WTC11 (cell line): ENCODE measurements around the gene MAEA. TPM values are rescaled to one million over a fixed set of nuclear protein-coding genes. Genes with fewer than 3 reads are reported as not detected.

Experiments
- ATAC-seq: fragments of 200-7000 bp; cut with Tn5 transposase; 2 replicates; pipeline ENCODE4 v1.10.0; 2021; ENCODE audit warnings: mild to moderate bottlenecking, moderate library complexity
- CTCF ChIA-PET: fragments of 300-600 bp; sonication (Branson Sonifier 250); formaldehyde crosslinking; loops from one replicate; lab custom pipeline; 2021; ENCODE audit warnings: antibody characterized with exemption; lab: Charles Lee
- POLR2A ChIA-PET: fragments of 350-600 bp; sonication (Branson Sonifier 250); formaldehyde crosslinking; loops from one replicate; lab custom pipeline; 2021; ENCODE audit warnings: antibody characterized with exemption; lab: Charles Lee
- DNase-seq: peaks from one replicate; pipeline ENCODE4 v3.0.0; 2021; ENCODE audit warnings: low spot score
- H3K27ac Mint-ChIP-seq: 2 replicates; pipeline ENCODE4 v1.8.0; 2021; ENCODE audit warnings: mixed read lengths
- H3K27me3 Mint-ChIP-seq: 2 replicates; pipeline ENCODE4 v1.8.0; 2021; ENCODE audit warnings: low read depth, mild to moderate bottlenecking, moderate library complexity, mixed read lengths
- H3K36me3 Mint-ChIP-seq: 2 replicates; pipeline ENCODE4 v1.8.0; 2021; ENCODE audit warnings: mixed read lengths
- H3K4me1 Mint-ChIP-seq: 2 replicates; pipeline ENCODE4 v1.8.0; 2022; ENCODE audit warnings: mixed read lengths
- H3K4me3 Mint-ChIP-seq: 2 replicates; pipeline ENCODE4 v1.8.0; 2021; ENCODE audit warnings: mild to moderate bottlenecking, moderate library complexity, mixed read lengths
- H3K9me3 Mint-ChIP-seq: 2 replicates; pipeline ENCODE4 v1.8.0; 2021; ENCODE audit warnings: mixed read lengths
- ELF4 ChIP-seq: sonication (generic); formaldehyde crosslinking; IDR thresholded peaks from 2 replicates; pipeline ENCODE4 v1.8.1; 2022; ENCODE audit warnings: low read depth, mild to moderate bottlenecking, moderate library complexity, missing genetic modification reagents
- EMX1 ChIP-seq: fragments of 250-450 bp; sonication (Bioruptor Pico); IDR thresholded peaks from 2 replicates; pipeline ENCODE4 v1.8.0; 2021; ENCODE audit warnings: mild to moderate bottlenecking
- FOXJ3 ChIP-seq: sonication (generic); formaldehyde crosslinking; IDR thresholded peaks from 2 replicates; pipeline ENCODE4 v1.9.0; 2021; ENCODE audit warnings: missing genetic modification reagents, mild to moderate bottlenecking, borderline replicate concordance
- MYBL2 ChIP-seq: sonication (generic); formaldehyde crosslinking; IDR thresholded peaks from 2 replicates; pipeline ENCODE4 v1.8.1; 2023; ENCODE audit warnings: mild to moderate bottlenecking, moderate library complexity, missing genetic modification reagents
- NFATC4 ChIP-seq: fragments of 250-450 bp; sonication (Bioruptor Pico); IDR thresholded peaks from 2 replicates; pipeline ENCODE4 v1.9.0; 2021; ENCODE audit warnings: mild to moderate bottlenecking
- NFE2L1 ChIP-seq: sonication (generic); formaldehyde crosslinking; IDR thresholded peaks from 2 replicates; pipeline ENCODE4 v1.8.1; 2023; ENCODE audit warnings: missing genetic modification reagents
- NFYB ChIP-seq: sonication (generic); formaldehyde crosslinking; conservative IDR thresholded peaks from 2 replicates; pipeline ENCODE4 v1.8.0; 2022; ENCODE audit warnings: low read depth, missing genetic modification reagents
- NR1H2 ChIP-seq: sonication (generic); formaldehyde crosslinking; IDR thresholded peaks from 2 replicates; pipeline ENCODE4 v1.9.0; 2021; ENCODE audit warnings: mild to moderate bottlenecking, moderate library complexity, missing genetic modification reagents
- NR3C1 ChIP-seq: sonication (generic); formaldehyde crosslinking; conservative IDR thresholded peaks from 2 replicates; pipeline ENCODE4 v1.8.1; 2023; ENCODE audit warnings: low read depth, mild to moderate bottlenecking, missing genetic modification reagents
- RORB ChIP-seq: fragments of 250-450 bp; sonication (Bioruptor Pico); IDR thresholded peaks from 2 replicates; pipeline ENCODE4 v1.9.0; 2021; ENCODE audit warnings: mild to moderate bottlenecking
- SOX15 ChIP-seq: fragments of 250-450 bp; sonication (Bioruptor Pico); IDR thresholded peaks from 2 replicates; pipeline ENCODE4 v1.9.0; 2021; ENCODE audit warnings: mild to moderate bottlenecking
- TEAD4 ChIP-seq: sonication (generic); formaldehyde crosslinking; IDR thresholded peaks from 2 replicates; pipeline ENCODE4 v1.8.0; 2022; ENCODE audit warnings: mild to moderate bottlenecking, missing genetic modification reagents
- ZNF121 ChIP-seq: sonication (generic); formaldehyde crosslinking; IDR thresholded peaks from 2 replicates; pipeline ENCODE4 v1.8.0; 2023; ENCODE audit warnings: missing genetic modification reagents
- ZNF138 ChIP-seq: sonication (generic); formaldehyde crosslinking; conservative IDR thresholded peaks from 2 replicates; pipeline ENCODE4 v1.8.1; 2022; ENCODE audit warnings: mild to moderate bottlenecking, moderate library complexity, missing genetic modification reagents
- ZNF423 ChIP-seq: fragments of 250-450 bp; sonication (Bioruptor Pico); IDR thresholded peaks from 2 replicates; pipeline ENCODE4 v2.1.2; 2022; ENCODE audit warnings: mild to moderate bottlenecking, moderate library complexity
- ZNF671 ChIP-seq: fragments of 250-450 bp; sonication (Bioruptor Pico); IDR thresholded peaks from 2 replicates; pipeline ENCODE4 v1.8.0; 2021; ENCODE audit warnings: mild to moderate bottlenecking
- total RNA-seq: library from RNA; stranded (reverse); gene quantifications from 3 replicates; pipeline ENCODE4 v1.2.3, GENCODE V29; 2021
- TF ChIP-seq, protein P1 (sequence below): sonication (generic); formaldehyde crosslinking; IDR thresholded peaks from 2 replicates; pipeline ENCODE4 v1.8.1; 2022; ENCODE audit warnings: mild to moderate bottlenecking, moderate library complexity, missing genetic modification reagents
- TF ChIP-seq, protein P2 (sequence below): fragments of 250-450 bp; sonication (Bioruptor Pico); IDR thresholded peaks from 2 replicates; pipeline ENCODE4 v1.9.0; 2021; ENCODE audit warnings: mild to moderate bottlenecking
- TF ChIP-seq, protein P3 (sequence below): sonication (generic); formaldehyde crosslinking; IDR thresholded peaks from 2 replicates; pipeline ENCODE4 v1.8.1; 2023; ENCODE audit warnings: mild to moderate bottlenecking, missing genetic modification reagents
- TF ChIP-seq, protein P4 (sequence below): fragments of 250-450 bp; sonication (Bioruptor Pico); conservative IDR thresholded peaks from 2 replicates; pipeline ENCODE4 v1.9.0; 2021; ENCODE audit warnings: mild to moderate bottlenecking
- TF ChIP-seq, protein P5 (sequence below): sonication (generic); formaldehyde crosslinking; IDR thresholded peaks from 2 replicates; pipeline ENCODE4 v1.8.1; 2023; ENCODE audit warnings: mild to moderate bottlenecking, missing genetic modification reagents
- TF ChIP-seq, protein P6 (sequence below): fragments of 200-600 bp; IDR thresholded peaks from 2 replicates; pipeline ENCODE4 v1.8.0; 2022; ENCODE audit warnings: antibody characterized with exemption

The MAEA gene
- total RNA-seq, 1 experiment from 2014 or later: 86.9 TPM

DNA sequence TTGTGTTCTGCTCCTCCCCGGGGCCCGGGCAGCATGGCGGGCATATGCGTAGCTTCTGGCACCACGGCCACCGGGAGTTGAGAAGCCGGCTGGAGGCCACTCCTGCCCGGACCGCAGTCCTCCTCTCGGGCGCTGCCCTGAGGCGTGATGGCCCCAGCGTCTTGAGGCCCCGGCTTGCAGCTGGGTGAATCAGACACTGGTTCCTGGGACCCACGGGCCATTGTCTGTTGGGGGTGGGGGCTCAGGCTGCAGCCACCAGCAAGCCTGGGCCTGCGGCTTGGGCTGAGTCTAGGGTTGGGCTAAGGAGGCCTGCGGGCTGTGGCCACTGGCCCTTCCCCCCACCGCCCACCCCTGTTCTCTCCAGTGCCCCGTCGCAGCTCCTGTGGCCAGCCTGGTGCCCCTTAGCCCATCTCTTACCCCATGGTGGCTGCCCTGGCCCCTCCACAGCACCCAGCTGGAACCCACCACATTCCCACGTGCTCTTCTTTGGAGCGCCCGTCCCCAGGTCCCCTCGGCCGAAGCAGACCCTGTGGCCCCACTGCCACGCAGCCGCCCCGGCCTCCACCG, 50.6 kb downstream of the MAEA start:
- no peak for TF ChIP-seq TEAD4 (CRISPR knock-in tag)
- TF ChIP-seq MYBL2: no peak
- TF ChIP-seq, protein P1, sequence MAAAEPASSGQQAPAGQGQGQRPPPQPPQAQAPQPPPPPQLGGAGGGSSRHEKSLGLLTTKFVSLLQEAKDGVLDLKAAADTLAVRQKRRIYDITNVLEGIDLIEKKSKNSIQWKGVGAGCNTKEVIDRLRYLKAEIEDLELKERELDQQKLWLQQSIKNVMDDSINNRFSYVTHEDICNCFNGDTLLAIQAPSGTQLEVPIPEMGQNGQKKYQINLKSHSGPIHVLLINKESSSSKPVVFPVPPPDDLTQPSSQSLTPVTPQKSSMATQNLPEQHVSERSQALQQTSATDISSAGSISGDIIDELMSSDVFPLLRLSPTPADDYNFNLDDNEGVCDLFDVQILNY (CRISPR knock-in tag): no peak
- TF ChIP-seq EMX1: no peak
- no peak for TF ChIP-seq ZNF671
- TF ChIP-seq, protein P2, sequence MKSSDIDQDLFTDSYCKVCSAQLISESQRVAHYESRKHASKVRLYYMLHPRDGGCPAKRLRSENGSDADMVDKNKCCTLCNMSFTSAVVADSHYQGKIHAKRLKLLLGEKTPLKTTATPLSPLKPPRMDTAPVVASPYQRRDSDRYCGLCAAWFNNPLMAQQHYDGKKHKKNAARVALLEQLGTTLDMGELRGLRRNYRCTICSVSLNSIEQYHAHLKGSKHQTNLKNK: no peak
- TF ChIP-seq, protein P3, sequence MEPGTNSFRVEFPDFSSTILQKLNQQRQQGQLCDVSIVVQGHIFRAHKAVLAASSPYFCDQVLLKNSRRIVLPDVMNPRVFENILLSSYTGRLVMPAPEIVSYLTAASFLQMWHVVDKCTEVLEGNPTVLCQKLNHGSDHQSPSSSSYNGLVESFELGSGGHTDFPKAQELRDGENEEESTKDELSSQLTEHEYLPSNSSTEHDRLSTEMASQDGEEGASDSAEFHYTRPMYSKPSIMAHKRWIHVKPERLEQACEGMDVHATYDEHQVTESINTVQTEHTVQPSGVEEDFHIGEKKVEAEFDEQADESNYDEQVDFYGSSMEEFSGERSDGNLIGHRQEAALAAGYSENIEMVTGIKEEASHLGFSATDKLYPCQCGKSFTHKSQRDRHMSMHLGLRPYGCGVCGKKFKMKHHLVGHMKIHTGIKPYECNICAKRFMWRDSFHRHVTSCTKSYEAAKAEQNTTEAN (CRISPR knock-in tag): no peak
- TF ChIP-seq RORB (CRISPR knock-in tag): no peak
- TF ChIP-seq, protein P4, sequence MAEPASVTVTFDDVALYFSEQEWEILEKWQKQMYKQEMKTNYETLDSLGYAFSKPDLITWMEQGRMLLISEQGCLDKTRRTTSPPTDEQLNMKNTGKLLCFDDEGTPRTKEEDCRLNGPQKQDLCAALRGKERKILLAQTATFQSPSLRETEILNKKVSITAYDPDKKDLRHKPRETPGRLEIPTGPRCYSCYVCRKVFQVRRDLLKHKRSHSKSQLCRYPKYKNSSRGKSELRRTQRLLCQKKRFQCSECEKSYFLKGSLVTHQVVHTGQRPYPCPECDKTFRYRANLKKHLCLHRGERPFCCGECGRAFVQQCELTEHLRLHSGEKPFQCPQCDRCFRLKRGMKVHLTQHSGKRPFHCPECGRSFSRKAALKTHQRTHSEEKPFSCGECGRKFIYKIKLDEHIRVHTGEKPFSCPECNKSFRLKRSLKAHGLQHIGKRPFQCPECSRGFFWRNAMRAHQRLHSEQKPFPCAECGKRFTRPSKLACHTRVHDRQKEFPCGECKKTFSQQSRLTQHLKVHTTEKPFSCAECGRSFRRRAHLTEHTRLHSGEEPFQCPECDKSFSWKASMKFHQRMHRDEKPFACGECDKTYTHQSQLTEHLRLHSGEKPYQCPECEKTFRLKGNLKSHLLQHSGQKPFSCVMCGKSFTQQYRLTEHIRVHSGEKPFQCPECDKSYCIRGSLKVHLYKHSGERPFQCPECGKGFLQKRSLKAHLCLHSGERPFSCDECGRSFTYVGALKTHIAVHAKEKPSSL: no peak
- no peak for TF ChIP-seq NFYB (CRISPR knock-in tag)
- no peak for TF ChIP-seq ZNF121 (CRISPR knock-in tag)
- no peak for TF ChIP-seq NFATC4 (CRISPR knock-in tag)
- no peak for TF ChIP-seq ZNF138 (CRISPR knock-in tag)
- TF ChIP-seq ELF4 (CRISPR knock-in tag): no peak
- no peak for ATAC-seq
- CTCF ChIA-PET: interaction anchor here (1.0 kb wide), 1 partner anchor 72 kb away, joined by 3 read pairs; no protein-coding TSS in a partner anchor
- no peak for DNase-seq
- POLR2A ChIA-PET: no interaction called here
- Mint-ChIP-seq H3K4me1 (peaks cover 8% of the 10 kb centered on the region), H3K27me3 (no peaks in the 10 kb centered on the region), H3K9me3 (no peaks in the 10 kb centered on the region), H3K36me3 (peaks cover 41% of the 10 kb centered on the region), H3K27ac (no peak overlapping the region), H3K4me3 (no peak overlapping the region)

DNA sequence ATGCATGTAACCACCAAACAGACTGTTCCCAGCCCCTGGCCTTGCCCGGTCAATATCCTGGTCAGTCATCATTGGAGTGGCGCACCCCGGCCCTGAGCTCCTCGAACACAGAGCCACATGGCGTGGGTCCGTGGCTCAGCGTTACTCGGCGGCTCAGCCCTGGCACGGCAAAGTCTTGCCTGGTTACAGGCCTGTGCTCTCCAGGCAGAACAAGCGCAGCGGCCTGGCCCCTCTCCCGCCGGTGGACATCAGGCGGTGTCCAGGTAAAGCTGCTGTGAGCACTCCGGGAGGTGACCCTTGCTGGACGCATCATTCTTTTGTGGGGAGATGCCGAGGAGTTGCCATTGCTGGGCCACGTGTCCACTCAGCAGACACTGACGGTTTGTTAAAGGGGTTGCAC, 51.2 kb downstream of the MAEA start:
- TF ChIP-seq NFATC4 (CRISPR knock-in tag) (no peak), FOXJ3 (CRISPR knock-in tag) (no peak), NR1H2 (CRISPR knock-in tag) (no peak), TEAD4 (CRISPR knock-in tag) (no peak), ZNF423 (no peak), NFE2L1 (CRISPR knock-in tag) (no peak), SOX15 (CRISPR knock-in tag) (no peak), NR3C1 (CRISPR knock-in tag) (no peak)
- TF ChIP-seq, protein P5, sequence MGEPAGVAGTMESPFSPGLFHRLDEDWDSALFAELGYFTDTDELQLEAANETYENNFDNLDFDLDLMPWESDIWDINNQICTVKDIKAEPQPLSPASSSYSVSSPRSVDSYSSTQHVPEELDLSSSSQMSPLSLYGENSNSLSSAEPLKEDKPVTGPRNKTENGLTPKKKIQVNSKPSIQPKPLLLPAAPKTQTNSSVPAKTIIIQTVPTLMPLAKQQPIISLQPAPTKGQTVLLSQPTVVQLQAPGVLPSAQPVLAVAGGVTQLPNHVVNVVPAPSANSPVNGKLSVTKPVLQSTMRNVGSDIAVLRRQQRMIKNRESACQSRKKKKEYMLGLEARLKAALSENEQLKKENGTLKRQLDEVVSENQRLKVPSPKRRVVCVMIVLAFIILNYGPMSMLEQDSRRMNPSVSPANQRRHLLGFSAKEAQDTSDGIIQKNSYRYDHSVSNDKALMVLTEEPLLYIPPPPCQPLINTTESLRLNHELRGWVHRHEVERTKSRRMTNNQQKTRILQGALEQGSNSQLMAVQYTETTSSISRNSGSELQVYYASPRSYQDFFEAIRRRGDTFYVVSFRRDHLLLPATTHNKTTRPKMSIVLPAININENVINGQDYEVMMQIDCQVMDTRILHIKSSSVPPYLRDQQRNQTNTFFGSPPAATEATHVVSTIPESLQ (CRISPR knock-in tag): no peak
- TF ChIP-seq, protein P6, sequence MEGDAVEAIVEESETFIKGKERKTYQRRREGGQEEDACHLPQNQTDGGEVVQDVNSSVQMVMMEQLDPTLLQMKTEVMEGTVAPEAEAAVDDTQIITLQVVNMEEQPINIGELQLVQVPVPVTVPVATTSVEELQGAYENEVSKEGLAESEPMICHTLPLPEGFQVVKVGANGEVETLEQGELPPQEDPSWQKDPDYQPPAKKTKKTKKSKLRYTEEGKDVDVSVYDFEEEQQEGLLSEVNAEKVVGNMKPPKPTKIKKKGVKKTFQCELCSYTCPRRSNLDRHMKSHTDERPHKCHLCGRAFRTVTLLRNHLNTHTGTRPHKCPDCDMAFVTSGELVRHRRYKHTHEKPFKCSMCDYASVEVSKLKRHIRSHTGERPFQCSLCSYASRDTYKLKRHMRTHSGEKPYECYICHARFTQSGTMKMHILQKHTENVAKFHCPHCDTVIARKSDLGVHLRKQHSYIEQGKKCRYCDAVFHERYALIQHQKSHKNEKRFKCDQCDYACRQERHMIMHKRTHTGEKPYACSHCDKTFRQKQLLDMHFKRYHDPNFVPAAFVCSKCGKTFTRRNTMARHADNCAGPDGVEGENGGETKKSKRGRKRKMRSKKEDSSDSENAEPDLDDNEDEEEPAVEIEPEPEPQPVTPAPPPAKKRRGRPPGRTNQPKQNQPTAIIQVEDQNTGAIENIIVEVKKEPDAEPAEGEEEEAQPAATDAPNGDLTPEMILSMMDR: no peak
- TF ChIP-seq, protein P4: no peak
- no peak for DNase-seq
- Mint-ChIP-seq H3K4me1 (peaks cover 13% of the 10 kb centered on the region), H3K27me3 (no peaks in the 10 kb centered on the region), H3K36me3 (peaks cover 41% of the 10 kb centered on the region), H3K9me3 (no peaks in the 10 kb centered on the region), H3K4me3 (no peak overlapping the region), H3K27ac (no peak overlapping the region)
- ChIA-PET CTCF (interaction anchor here (1.0 kb wide), 1 partner anchor 73 kb away, joined by 3 read pairs; no protein-coding TSS in a partner anchor), POLR2A (no interaction called here)
- ATAC-seq: no peak
